ENCODE results near the gene DAAM1. TPM values are rescaled to one million over a fixed set of nuclear protein-coding genes. Genes with fewer than 3 reads are reported as not detected.

The DAAM1 gene
- polyA plus RNA-seq, 1 experiment: 9.8 TPM

DNA sequence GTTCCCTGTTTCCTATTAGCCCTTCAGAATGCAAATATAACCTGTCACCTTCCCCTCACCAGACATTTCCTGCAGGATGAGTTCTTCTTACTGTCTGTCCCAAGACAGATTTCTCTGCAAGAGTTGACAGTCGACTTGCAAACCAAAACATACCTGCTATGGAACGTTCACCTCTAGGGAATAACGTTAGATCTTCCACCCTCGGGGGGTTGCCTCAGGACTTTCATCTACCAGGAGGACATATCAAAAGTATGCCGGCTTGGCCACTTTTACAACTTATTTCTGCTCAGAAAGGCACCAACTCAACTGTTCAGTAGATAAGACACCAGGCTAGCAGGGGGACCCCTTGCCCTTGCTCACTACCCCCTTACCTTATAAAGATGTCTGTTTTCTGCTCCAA, 92.5 kb downstream of the DAAM1 start:
- no peak for DNase-seq (ENCODE audit: low read depth, low spot score)
- Histone ChIP-seq H3K4me3 (ENCODE audit: low read depth, low read length) (no peak overlapping the region), H3K9me3 (ENCODE audit: control insufficient read depth, insufficient read depth, low read length) (no peaks in the 10 kb centered on the region), H3K27me3 (ENCODE audit: control insufficient read depth, insufficient read depth, low read length) (no peaks in the 10 kb centered on the region), H3K27ac (ENCODE audit: low read depth, low read length) (no peak overlapping the region)
- ChIA-PET POLR2A (no interaction called here), CTCF (no interaction called here)
- TF ChIP-seq, protein P1, sequence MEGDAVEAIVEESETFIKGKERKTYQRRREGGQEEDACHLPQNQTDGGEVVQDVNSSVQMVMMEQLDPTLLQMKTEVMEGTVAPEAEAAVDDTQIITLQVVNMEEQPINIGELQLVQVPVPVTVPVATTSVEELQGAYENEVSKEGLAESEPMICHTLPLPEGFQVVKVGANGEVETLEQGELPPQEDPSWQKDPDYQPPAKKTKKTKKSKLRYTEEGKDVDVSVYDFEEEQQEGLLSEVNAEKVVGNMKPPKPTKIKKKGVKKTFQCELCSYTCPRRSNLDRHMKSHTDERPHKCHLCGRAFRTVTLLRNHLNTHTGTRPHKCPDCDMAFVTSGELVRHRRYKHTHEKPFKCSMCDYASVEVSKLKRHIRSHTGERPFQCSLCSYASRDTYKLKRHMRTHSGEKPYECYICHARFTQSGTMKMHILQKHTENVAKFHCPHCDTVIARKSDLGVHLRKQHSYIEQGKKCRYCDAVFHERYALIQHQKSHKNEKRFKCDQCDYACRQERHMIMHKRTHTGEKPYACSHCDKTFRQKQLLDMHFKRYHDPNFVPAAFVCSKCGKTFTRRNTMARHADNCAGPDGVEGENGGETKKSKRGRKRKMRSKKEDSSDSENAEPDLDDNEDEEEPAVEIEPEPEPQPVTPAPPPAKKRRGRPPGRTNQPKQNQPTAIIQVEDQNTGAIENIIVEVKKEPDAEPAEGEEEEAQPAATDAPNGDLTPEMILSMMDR (IDR thresholded peaks at IDR 0.05; ENCODE audit: low read depth, low read length): no peak

DNA sequence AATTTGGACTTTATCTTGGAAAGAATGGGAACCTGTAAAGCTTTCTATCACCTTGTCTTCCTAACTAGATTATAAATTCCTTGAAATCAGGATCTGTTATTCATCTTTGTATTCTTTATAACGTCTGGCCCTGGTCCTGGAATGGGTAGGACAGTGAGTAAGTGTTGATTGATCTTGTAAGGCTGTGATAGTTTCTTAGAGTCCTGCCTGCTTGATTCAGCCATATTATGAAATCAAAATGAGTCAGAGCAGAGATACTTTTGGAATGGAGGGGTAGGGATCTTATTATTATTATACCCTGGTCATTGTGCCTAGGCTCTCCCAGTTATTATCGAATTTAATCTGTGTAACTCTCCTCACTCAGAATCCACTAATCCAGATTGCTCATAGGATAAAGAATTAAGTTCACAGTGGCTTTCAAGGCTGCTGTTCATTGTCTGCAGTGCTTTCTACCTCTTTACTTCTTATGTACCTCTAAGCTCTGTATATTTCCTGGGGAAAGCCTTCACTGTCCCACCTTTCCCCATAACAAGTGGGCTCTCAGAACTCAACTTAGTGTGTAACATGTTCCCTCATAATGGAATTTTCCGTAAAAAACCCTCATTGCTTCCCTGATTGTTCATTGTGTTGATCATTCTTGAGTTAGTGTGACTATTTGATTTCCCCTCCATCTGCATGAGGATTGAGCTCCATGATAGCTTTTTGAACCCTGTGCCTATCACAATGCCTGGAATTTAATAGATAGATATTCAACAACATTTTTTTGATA, 93.3 kb downstream of the DAAM1 start:
- Histone ChIP-seq H3K27me3 (ENCODE audit: control insufficient read depth, insufficient read depth, low read length) (no peaks in the 10 kb centered on the region), H3K27ac (ENCODE audit: low read depth, low read length) (no peak overlapping the region), H3K9me3 (ENCODE audit: control insufficient read depth, insufficient read depth, low read length) (no peaks in the 10 kb centered on the region), H3K4me3 (ENCODE audit: low read depth, low read length) (no peak overlapping the region)
- CTCF ChIA-PET: interaction anchor here (1.3 kb wide), 1 partner anchor 163 kb away, joined by 4 read pairs; no protein-coding TSS in a partner anchor
- DNase-seq (ENCODE audit: low read depth, low spot score): no peak
- TF ChIP-seq, protein P1 (IDR thresholded peaks at IDR 0.05; ENCODE audit: low read depth, low read length): no peak
- POLR2A ChIA-PET: no interaction called here

- Histone ChIP-seq H3K27me3 (ENCODE audit: control insufficient read depth, insufficient read depth, low read length) (no peaks in the 10 kb centered on the region), H3K4me3 (ENCODE audit: low read depth, low read length) (no peak overlapping the region), H3K27ac (ENCODE audit: low read depth, low read length) (no peak overlapping the region), H3K9me3 (ENCODE audit: control insufficient read depth, insufficient read depth, low read length) (no peaks in the 10 kb centered on the region)
- TF ChIP-seq, protein P1 (IDR thresholded peaks at IDR 0.05; ENCODE audit: low read depth, low read length): no peak
- ChIA-PET POLR2A (interaction anchor here (1.1 kb wide), 1 partner anchor 11 kb away, joined by 4 read pairs; no protein-coding TSS in a partner anchor), CTCF (interaction anchor here (1.3 kb wide), 1 partner anchor 162 kb away, joined by 4 read pairs; no protein-coding TSS in a partner anchor)
- DNase-seq (ENCODE audit: low read depth, low spot score): no peak
Observed at GRCh38 chr14:59282378-59282765, 93.9 kb downstream of the DAAM1 start.

- ChIA-PET POLR2A (interaction anchor here (0.9 to 1.1 kb wide), 2 partner anchors 10 to 91 kb away, joined by 4 to 7 read pairs; no protein-coding TSS in a partner anchor), CTCF (no interaction called here)
- H3K27me3 ChIP-seq (ENCODE audit: control insufficient read depth, insufficient read depth, low read length): no peaks in the 10 kb centered on the region
- TF ChIP-seq, protein P1 (IDR thresholded peaks at IDR 0.05; ENCODE audit: low read depth, low read length): no peak
- H3K4me3 ChIP-seq (ENCODE audit: low read depth, low read length): no peak overlapping the region
- no peaks in the 10 kb centered on the region for H3K9me3 ChIP-seq (ENCODE audit: control insufficient read depth, insufficient read depth, low read length)
- DNase-seq (ENCODE audit: low read depth, low spot score): no peak
- H3K27ac ChIP-seq (ENCODE audit: low read depth, low read length): no peak overlapping the region
Observed at GRCh38 chr14:59283361-59283760, 94.9 kb downstream of the DAAM1 start.

DNA sequence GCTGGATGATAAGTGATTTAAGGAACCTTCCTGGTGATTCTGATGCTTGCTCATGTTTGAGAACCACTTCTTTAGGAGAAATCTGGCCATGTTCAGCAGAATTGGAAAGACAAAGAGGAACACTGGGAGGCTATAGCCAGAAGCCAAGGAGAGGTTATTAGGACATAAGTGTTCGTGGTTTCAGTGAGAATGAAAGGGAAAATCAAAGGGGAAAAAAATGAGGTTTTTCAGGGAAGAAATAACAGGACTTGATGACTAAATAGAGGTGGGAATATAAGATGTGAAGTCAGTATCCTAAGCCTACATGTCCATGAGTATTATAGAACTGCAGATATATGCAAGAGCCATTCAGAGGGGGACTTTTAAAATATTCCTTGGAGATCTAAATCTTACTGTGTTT, 95.6 kb downstream of the DAAM1 start:
- TF ChIP-seq, protein P1 (IDR thresholded peaks at IDR 0.05; ENCODE audit: low read depth, low read length): no peak
- Histone ChIP-seq H3K27ac (ENCODE audit: low read depth, low read length) (no peak overlapping the region), H3K4me3 (ENCODE audit: low read depth, low read length) (no peak overlapping the region), H3K27me3 (ENCODE audit: control insufficient read depth, insufficient read depth, low read length) (no peaks in the 10 kb centered on the region), H3K9me3 (ENCODE audit: control insufficient read depth, insufficient read depth, low read length) (no peaks in the 10 kb centered on the region)
- POLR2A ChIA-PET: no interaction called here
- no peak for DNase-seq (ENCODE audit: low read depth, low spot score)
- CTCF ChIA-PET: no interaction called here

Measured in AG04450 (cell line).